RWPE1 (cell line): ENCODE data around the gene COX7B.
"Not testable (repeated sequence)": the region's sequence is repeated elsewhere in the genome, so short reads cannot be mapped to it uniquely, and the experiment has no call there.

ENCODE experiments used
- CTCF ChIA-PET: fragments of 350-600 bp; sonication (Branson Sonifier 250); formaldehyde crosslinking; extraction: SDS; loops from one replicate; lab custom pipeline; 2021; lab: Yijun Ruan, JAX
- POLR2A ChIA-PET: fragments of 400-600 bp; formaldehyde crosslinking; extraction: SDS; loops from one replicate; lab custom pipeline; 2020; ENCODE audit warnings: antibody characterized with exemption; ENCODE audit not compliant: low non-redundant PET; lab: Yijun Ruan, JAX
- DNase-seq: peaks from one replicate; pipeline ENCODE4 v3.0.0; 2012; ENCODE audit warnings: low spot score
- H3K27ac ChIP-seq: fragments of 450-650 bp; 2 replicates; pipeline ENCODE4 v1.5.1; 2017
- CTCF ChIP-seq: fragments of 450-650 bp; conservative IDR thresholded peaks from 2 replicates; pipeline ENCODE4 v1.5.1; 2017; ENCODE audit warnings: low read depth, mild to moderate bottlenecking

The COX7B gene

GRCh38 chrX:77937291-77937690 is 38.0 kb downstream of the COX7B start:
- H3K27ac ChIP-seq = no peak overlapping the region
- DNase-seq = peak; percentile 8
- no peak for TF ChIP-seq CTCF
- ChIA-PET POLR2A (no interaction called here), CTCF (no interaction called here)

GRCh38 chrX:77938083-77938680 is 38.9 kb downstream of the COX7B start:
- no peak for TF ChIP-seq CTCF
- no peak for DNase-seq
- ChIA-PET POLR2A (no interaction called here), CTCF (no interaction called here)
- H3K27ac ChIP-seq = no peak overlapping the region

GRCh38 chrX:77945031-77945430 is 45.8 kb downstream of the COX7B start:
- POLR2A ChIA-PET, H3K27ac ChIP-seq, CTCF ChIA-PET, DNase-seq: not testable (repeated sequence)

GRCh38 chrX:77945910-77946545 is 46.8 kb downstream of the COX7B start:
- H3K27ac ChIP-seq = no peak overlapping the region
- no peak for DNase-seq
- no peak for TF ChIP-seq CTCF
- CTCF ChIA-PET = no interaction called here
- POLR2A ChIA-PET = no interaction called here

GRCh38 chrX:77946571-77946970 is 47.3 kb downstream of the COX7B start:
- DNase-seq = no peak
- no peak for TF ChIP-seq CTCF
- ChIA-PET CTCF (no interaction called here), POLR2A (no interaction called here)
- no peak overlapping the region for H3K27ac ChIP-seq

GRCh38 chrX:77949840-77950239 is 50.6 kb downstream of the COX7B start:
- no peak for DNase-seq
- no peak for TF ChIP-seq CTCF
- no peak overlapping the region for H3K27ac ChIP-seq
- POLR2A ChIA-PET = no interaction called here
- CTCF ChIA-PET = interaction anchor here (0.6 kb wide), 1 partner anchor 26 kb away, joined by 4 read pairs; no protein-coding TSS in a partner anchor

GRCh38 chrX:77952173-77952572 is 52.9 kb downstream of the COX7B start:
- ChIA-PET POLR2A (no interaction called here), CTCF (no interaction called here)
- DNase-seq = no peak
- TF ChIP-seq CTCF = no peak
- no peak overlapping the region for H3K27ac ChIP-seq
